Body of pancreas (tissue), 4 donors: Measurements from ENCODE around the gene TMEM109. TPM values are rescaled to one million over a fixed set of nuclear protein-coding genes. Genes with fewer than 3 reads are reported as not detected.

Source experiments
- ATAC-seq: fragments of 150-250 bp; one replicate; pipeline ENCODE4 v1.9.1; 2016
- DNase-seq, 4 donors: peaks; one replicate each; pipeline ENCODE4 v3.0.0-alpha.2; 2019
- H3K27ac ChIP-seq, 4 donors: fragments of 200-600 bp; sonication (generic); 1 replicate in 3 of 4; 2 replicates in 1 of 4; pipeline versions ENCODE4 v1.5.1 to v1.6.1; 2016 to 2019; ENCODE audit warnings: mild to moderate bottlenecking in 1 of 4, mixed read lengths in 1 of 4, moderate library complexity in 1 of 4
- H3K27me3 ChIP-seq, 2 donors: fragments of 200-600 bp; sonication (generic); one replicate each; pipeline ENCODE4 v1.6.0; 2016; ENCODE audit warnings: mild to moderate bottlenecking in 1 of 2
- H3K36me3 ChIP-seq, 2 donors: fragments of 200-600 bp; sonication (generic); replicated peaks in 1 of 2; 2 replicates each; pipeline ENCODE4 v1.5.1; 2016; ENCODE audit warnings: low read depth in 2 of 2; ENCODE audit not compliant: insufficient read depth in 1 of 2
- H3K4me1 ChIP-seq: fragments of 200-600 bp; sonication (generic); one replicate; pipeline ENCODE4 v1.6.0; 2016
- H3K4me3 ChIP-seq, 2 donors: fragments of 200-600 bp; sonication (generic); 1 replicate in 1 of 2; 2 replicates in 1 of 2; pipeline ENCODE4 v1.5.1; 2016 to 2019
- H3K9me3 ChIP-seq, 3 donors: fragments of 200-600 bp; sonication (generic); 1 replicate in 2 of 3; 2 replicates in 1 of 3; pipeline ENCODE4 v1.5.1; 2016
- POLR2A ChIP-seq, 3 donors: fragments of 450-650 bp; IDR thresholded peaks; one replicate each; pipeline ENCODE4 v1.6.1; 2016; ENCODE audit warnings: antibody characterized with exemption in 3 of 3, mild to moderate bottlenecking in 2 of 3
- WGBS, 2 donors: methylation state at CpG; one replicate each; pipeline ENCODE4 v1.1.5; 2017; 5-methylcytosine and 5-hydroxymethylcytosine counted together
- intact Hi-C: fragments of 100-400 bp; cut with DNase I; formaldehyde crosslinking; loops from one replicate; pipeline ENCODE4 v1.15.1; 2023
- total RNA-seq, 2 donors: library from RNA; depleted of rRNA; stranded (reverse); fragments of >200 nt; gene quantifications; one replicate each; pipeline ENCODE4 v1.1.0, GENCODE V29; 2016
- TF ChIP-seq, protein P1 (sequence below), 7 experiments: fragments of 450-650 bp in 4 of 7; fragments of 200-600 bp in 3 of 7; sonication (generic) in 3 of 7; IDR thresholded peaks; one replicate each; pipeline ENCODE4 v1.5.1; 2016 to 2019; ENCODE audit warnings: antibody characterized with exemption in 7 of 7

TMEM109 gene
- total RNA-seq, 2 donors from 2014 or later, result 59.9 to 62.6 TPM

DNA sequence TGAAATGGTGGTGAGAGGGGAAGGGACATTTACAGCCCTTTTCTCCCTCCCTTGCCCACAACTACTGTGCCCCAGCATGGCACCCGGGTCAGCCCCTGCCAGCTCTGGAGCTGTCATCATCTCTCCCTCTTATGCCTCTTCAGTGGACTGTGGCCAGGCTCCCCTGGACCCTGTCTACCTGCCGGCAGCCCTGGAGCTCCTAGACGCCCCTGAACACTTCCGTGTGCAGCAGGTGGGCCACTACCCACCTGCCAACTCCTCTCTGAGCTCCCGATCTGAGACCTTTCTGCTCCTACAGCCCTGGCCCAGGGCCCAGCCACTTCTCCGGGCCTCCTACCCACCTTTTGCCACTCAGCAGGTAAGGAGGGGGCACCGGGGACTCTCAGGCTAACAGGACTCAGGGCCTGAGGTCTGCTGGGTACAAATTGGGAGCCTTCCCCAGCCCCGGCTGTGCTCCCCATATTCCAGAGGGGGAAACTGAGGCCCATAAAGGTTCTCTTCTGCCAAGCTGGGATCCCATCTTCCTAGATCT is 13.2 kb downstream of the TMEM109 start:
- Histone ChIP-seq H3K36me3 (peaks cover 0 to 6% of the 10 kb centered on the region in 2 donors), H3K4me3 (no peak overlapping the region), H3K4me1 (peaks cover 20% of the 10 kb centered on the region), H3K27me3 (peaks cover 0 to 9% of the 10 kb centered on the region in 2 donors), H3K27ac (no peak overlapping the region), H3K9me3 (no peaks in the 10 kb centered on the region)
- TF ChIP-seq, protein P1, sequence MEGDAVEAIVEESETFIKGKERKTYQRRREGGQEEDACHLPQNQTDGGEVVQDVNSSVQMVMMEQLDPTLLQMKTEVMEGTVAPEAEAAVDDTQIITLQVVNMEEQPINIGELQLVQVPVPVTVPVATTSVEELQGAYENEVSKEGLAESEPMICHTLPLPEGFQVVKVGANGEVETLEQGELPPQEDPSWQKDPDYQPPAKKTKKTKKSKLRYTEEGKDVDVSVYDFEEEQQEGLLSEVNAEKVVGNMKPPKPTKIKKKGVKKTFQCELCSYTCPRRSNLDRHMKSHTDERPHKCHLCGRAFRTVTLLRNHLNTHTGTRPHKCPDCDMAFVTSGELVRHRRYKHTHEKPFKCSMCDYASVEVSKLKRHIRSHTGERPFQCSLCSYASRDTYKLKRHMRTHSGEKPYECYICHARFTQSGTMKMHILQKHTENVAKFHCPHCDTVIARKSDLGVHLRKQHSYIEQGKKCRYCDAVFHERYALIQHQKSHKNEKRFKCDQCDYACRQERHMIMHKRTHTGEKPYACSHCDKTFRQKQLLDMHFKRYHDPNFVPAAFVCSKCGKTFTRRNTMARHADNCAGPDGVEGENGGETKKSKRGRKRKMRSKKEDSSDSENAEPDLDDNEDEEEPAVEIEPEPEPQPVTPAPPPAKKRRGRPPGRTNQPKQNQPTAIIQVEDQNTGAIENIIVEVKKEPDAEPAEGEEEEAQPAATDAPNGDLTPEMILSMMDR (IDR thresholded peaks at IDR 0.05), result no peak
- no peak for TF ChIP-seq POLR2A (IDR thresholded peaks at IDR 0.05)
- 78 to 85% methylated on average over 7 to 8 of the region's 8 CpGs for WGBS, 2 donors
- ATAC-seq (no peak), DNase-seq (no peak)
- intact Hi-C loops, result no loop called here

DNA sequence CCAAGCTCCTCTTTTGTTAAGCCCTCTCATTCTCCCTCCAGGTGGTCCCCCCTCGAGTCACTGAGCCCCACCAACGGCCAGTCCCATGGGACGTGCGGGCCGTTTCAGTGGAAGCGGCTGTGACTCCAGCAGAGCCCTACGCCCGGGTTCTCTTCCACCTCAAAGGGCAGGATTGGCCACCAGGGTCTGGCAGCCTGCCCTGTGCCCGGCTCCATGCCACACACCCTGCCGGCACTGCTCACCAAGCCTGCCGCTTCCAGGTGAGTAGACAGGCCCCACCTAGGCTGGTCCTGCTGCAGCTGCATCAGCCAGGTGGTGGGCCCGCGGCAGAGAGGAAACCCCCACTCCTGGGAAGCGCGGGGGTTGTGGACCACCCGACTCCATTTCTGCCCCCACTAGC is 13.6 kb downstream of the TMEM109 start:
- no peak overlapping the region for H3K4me3 ChIP-seq
- ATAC-seq (no peak), DNase-seq (no peak)
- TF ChIP-seq, protein P1 (IDR thresholded peaks at IDR 0.05), result no peak
- no peak for TF ChIP-seq POLR2A (IDR thresholded peaks at IDR 0.05)
- WGBS, 2 donors, result 81 to 84% methylated on average over 14 to 16 of the region's 16 CpGs
- peaks cover 0 to 2% of the 10 kb centered on the region in 2 donors for H3K36me3 ChIP-seq
- peaks cover 0 to 9% of the 10 kb centered on the region in 2 donors for H3K27me3 ChIP-seq
- H3K9me3 ChIP-seq, result no peaks in the 10 kb centered on the region
- peaks cover 20% of the 10 kb centered on the region for H3K4me1 ChIP-seq
- no peak overlapping the region for H3K27ac ChIP-seq
- intact Hi-C loops, result no loop called here

DNA sequence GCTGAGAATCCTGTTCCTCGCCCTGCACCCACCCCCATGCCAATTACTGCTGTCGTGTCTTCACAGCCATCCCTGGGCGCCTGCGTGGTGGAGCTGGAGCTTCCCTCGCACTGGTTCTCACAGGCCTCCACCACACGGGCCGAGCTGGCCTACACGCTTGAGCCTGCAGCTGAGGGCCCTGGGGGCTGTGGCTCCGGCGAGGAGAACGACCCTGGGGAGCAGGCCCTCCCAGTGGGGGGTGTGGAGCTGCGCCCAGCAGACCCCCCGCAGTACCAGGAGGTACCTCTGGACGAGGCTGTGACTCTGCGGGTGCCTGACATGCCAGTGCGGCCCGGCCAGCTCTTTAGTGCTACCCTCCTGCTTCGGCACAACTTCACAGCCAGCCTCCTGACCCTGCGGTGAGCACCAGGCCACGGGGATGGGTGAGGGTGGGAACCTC is 14.6 kb downstream of the TMEM109 start:
- ATAC-seq (no peak), DNase-seq (no peak)
- Histone ChIP-seq H3K27me3 (peaks cover 0 to 9% of the 10 kb centered on the region in 2 donors), H3K9me3 (no peaks in the 10 kb centered on the region), H3K27ac (no peak overlapping the region), H3K4me1 (peaks cover 18% of the 10 kb centered on the region), H3K36me3 (no peaks in the 10 kb centered on the region), H3K4me3 (no peak overlapping the region)
- intact Hi-C loops, result no loop called here
- 70 to 79% methylated on average over 2 to 17 of the region's 20 CpGs for WGBS, 2 donors
- no peak for TF ChIP-seq POLR2A (IDR thresholded peaks at IDR 0.05)
- TF ChIP-seq, protein P1 (IDR thresholded peaks at IDR 0.05), result no peak

DNA sequence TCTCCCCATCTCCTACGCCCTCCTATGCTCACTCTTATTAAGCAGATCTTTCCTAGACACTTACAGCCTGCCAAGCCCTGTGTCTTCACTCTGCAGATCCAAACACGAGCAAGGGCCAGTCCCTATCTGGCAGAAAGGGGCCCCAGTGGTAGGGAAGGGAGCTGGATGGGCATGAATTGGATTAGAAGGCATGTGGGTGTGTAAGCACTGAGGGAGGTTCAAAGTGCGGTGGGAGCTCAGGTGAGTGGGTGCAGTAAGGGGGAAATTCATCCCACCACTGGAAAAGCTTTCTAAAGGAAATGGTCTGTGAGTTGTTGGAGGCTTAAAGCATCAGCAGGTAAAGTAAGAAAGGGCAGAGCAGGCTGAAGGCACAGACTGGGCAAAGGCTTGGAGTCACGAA is 15.8 kb downstream of the TMEM109 start:
- H3K4me1 ChIP-seq, result peaks cover 7% of the 10 kb centered on the region
- H3K27ac ChIP-seq, result no peak overlapping the region
- H3K27me3 ChIP-seq, result peaks cover 0 to 6% of the 10 kb centered on the region in 2 donors
- DNase-seq (no peak), ATAC-seq (no peak)
- TF ChIP-seq, protein P1 (IDR thresholded peaks at IDR 0.05), result no peak
- TF ChIP-seq POLR2A (IDR thresholded peaks at IDR 0.05), result no peak
- no peaks in the 10 kb centered on the region for H3K36me3 ChIP-seq
- no peaks in the 10 kb centered on the region for H3K9me3 ChIP-seq
- H3K4me3 ChIP-seq, result no peak overlapping the region
- WGBS, 2 donors, result 68 to 83% methylated on average over 4 of the region's 4 CpGs
- intact Hi-C loops, result no loop called here

DNA sequence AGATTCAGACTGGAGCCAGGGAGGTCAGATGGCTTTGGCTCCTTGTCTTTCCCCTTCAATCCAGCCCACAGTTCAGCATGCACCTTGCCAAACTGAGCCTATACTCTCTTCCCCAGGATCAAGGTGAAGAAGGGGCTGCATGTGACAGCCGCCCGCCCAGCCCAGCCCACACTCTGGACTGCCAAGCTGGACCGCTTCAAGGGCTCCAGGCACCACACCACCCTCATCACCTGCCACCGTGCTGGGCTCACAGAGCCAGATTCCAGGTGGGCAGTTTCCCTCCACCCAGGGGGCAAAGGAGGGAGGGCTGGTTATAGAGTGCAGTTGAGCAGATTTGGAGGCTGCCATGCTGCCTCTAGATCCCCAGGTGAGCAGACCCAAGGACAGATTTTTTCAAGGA is 16.4 kb downstream of the TMEM109 start:
- TF ChIP-seq, protein P1 (IDR thresholded peaks at IDR 0.05), result no peak
- no peak for TF ChIP-seq POLR2A (IDR thresholded peaks at IDR 0.05)
- Histone ChIP-seq H3K27ac (no peak overlapping the region), H3K27me3 (no peaks in the 10 kb centered on the region), H3K36me3 (no peaks in the 10 kb centered on the region), H3K4me1 (peaks cover under 1% of the 10 kb centered on the region), H3K4me3 (no peak overlapping the region), H3K9me3 (no peaks in the 10 kb centered on the region)
- ATAC-seq, result no peak
- no peak for DNase-seq
- WGBS, 2 donors, result 75% methylated on average over 4 of the region's 4 CpGs; no CpG with 5 or more reads in 1 of the 2 donors
- intact Hi-C loops, result no loop called here
